ENCODE measurements around the gene CCDC74A. TPM values are rescaled to one million over a fixed set of nuclear protein-coding genes. Genes with fewer than 3 reads are reported as not detected.

The CCDC74A gene

DNA sequence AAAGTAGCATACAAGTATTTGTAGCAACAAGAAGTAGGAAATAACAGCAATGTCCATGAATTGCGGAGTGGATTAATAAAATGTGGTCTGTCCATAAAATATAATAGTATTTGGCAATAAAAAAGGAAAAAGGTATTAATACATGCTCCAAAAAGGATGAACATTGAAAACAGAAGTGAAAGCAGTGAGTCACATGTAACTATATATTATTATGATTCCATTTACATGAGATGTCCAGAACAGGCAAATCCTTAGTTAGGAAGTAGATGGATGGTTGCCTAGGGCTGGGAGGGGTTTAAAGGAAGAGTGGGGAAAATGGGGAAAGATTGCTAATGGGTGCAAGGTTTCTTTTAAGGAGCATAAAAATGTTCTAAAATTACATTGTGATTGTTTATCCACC is 44.5 kb downstream of the CCDC74A start:
- Histone ChIP-seq H3K27ac (replicated peaks) (no peak overlapping the region), H3K4me3 (replicated peaks; ENCODE audit: insufficient read depth, low read length) (no peak overlapping the region), H3K27me3 (ENCODE audit: insufficient read depth, poor library complexity, severe bottlenecking) (no peaks in the 10 kb centered on the region)
- TF ChIP-seq REST (IDR thresholded peaks at IDR 0.05; ENCODE audit: insufficient replicate concordance, low read depth) (no peak), SPI1 (IDR thresholded peaks at IDR 0.05; ENCODE audit: borderline replicate concordance, low read depth) (no peak), POLR2AphosphoS5 (IDR thresholded peaks at IDR 0.05; ENCODE audit: low read depth) (no peak)
- DNase-seq (ENCODE audit: low read depth in 1 of 2, low spot score in 1 of 2), result no peak

- Histone ChIP-seq H3K27me3 (ENCODE audit: insufficient read depth, poor library complexity, severe bottlenecking) (no peaks in the 10 kb centered on the region), H3K4me3 (replicated peaks; ENCODE audit: insufficient read depth, low read length) (no peak overlapping the region), H3K27ac (replicated peaks) (no peak overlapping the region)
- DNase-seq (ENCODE audit: low read depth in 1 of 2, low spot score in 1 of 2), result no peak
- TF ChIP-seq GABPA (IDR thresholded peaks at IDR 0.05; ENCODE audit: low read depth), result no peak
- no peak for TF ChIP-seq CTCF (IDR thresholded peaks at IDR 0.05; ENCODE audit: insufficient read depth, low read length)
- no peak for TF ChIP-seq REST (IDR thresholded peaks at IDR 0.05; ENCODE audit: insufficient replicate concordance, low read depth)
Measured at GRCh38 chr2:131577812-131578211, 50.1 kb downstream of the CCDC74A start.

GRCh38 chr2:131580187-131580586 is 52.5 kb downstream of the CCDC74A start:
- Histone ChIP-seq H3K27me3 (ENCODE audit: insufficient read depth, poor library complexity, severe bottlenecking) (no peaks in the 10 kb centered on the region), H3K27ac (replicated peaks) (no peak overlapping the region), H3K4me3 (replicated peaks; ENCODE audit: insufficient read depth, low read length) (no peak overlapping the region)
- TF ChIP-seq CTCF (IDR thresholded peaks at IDR 0.05; ENCODE audit: insufficient read depth, low read length) (no peak), GABPA (IDR thresholded peaks at IDR 0.05; ENCODE audit: low read depth) (no peak), REST (IDR thresholded peaks at IDR 0.05; ENCODE audit: insufficient replicate concordance, low read depth) (no peak), SPI1 (IDR thresholded peaks at IDR 0.05; ENCODE audit: borderline replicate concordance, low read depth) (no peak), POLR2AphosphoS5 (IDR thresholded peaks at IDR 0.05; ENCODE audit: low read depth) (no peak)
- DNase-seq (ENCODE audit: low read depth in 1 of 2, low spot score in 1 of 2), result no peak

Small RNAs within 50 kb of the gene (microRNA-seq; reads per million reads assigned to microRNA genes)
- gene MIR4784, result not detected

Measured in HL-60 (cell line).